Activated CD8-positive, alpha-beta T cell treated with anti-CD3 and anti-CD28 coated beads for 36 hours (primary cell): ENCODE data around the gene ZNF277. TPM values are rescaled to one million over a fixed set of nuclear protein-coding genes. Genes with fewer than 3 reads are reported as not detected.

Source experiments
- ATAC-seq: fragments of 200-7000 bp; cut with Tn5 transposase; one replicate; pipeline ENCODE4 v1.10.0; 2021; ENCODE audit warnings: mild to moderate bottlenecking, moderate library complexity
- CTCF ChIA-PET: fragments of 350-600 bp; sonication (Branson Sonifier 250); formaldehyde crosslinking; loops from one replicate; lab custom pipeline; 2021; ENCODE audit warnings: antibody characterized with exemption; lab: Charles Lee
- POLR2A ChIA-PET: fragments of 350-600 bp; sonication (Branson Sonifier 250); formaldehyde crosslinking; loops from one replicate; lab custom pipeline; 2021; ENCODE audit warnings: antibody characterized with exemption; lab: Charles Lee
- DNase-seq: peaks from one replicate; pipeline ENCODE4 v3.0.0-alpha.2; 2020
- H3K27ac Mint-ChIP-seq: one replicate; pipeline ENCODE4 v1.8.0; 2021; ENCODE audit warnings: mild to moderate bottlenecking, mixed read lengths
- H3K27me3 Mint-ChIP-seq: one replicate; pipeline ENCODE4 v1.8.0; 2021; ENCODE audit warnings: mixed read lengths
- H3K36me3 Mint-ChIP-seq: one replicate; pipeline ENCODE4 v1.8.0; 2021; ENCODE audit warnings: low read depth, mixed read lengths
- H3K4me1 Mint-ChIP-seq: one replicate; pipeline ENCODE4 v1.8.0; 2021; ENCODE audit warnings: low read depth, mixed read lengths
- H3K4me3 Mint-ChIP-seq: one replicate; pipeline ENCODE4 v1.8.0; 2021; ENCODE audit warnings: mild to moderate bottlenecking, moderate library complexity, mixed read lengths
- H3K9me3 Mint-ChIP-seq: one replicate; pipeline ENCODE4 v1.8.0; 2021; ENCODE audit warnings: mixed read lengths
- CTCF ChIP-seq: fragments of 200-600 bp; IDR thresholded peaks from one replicate; pipeline ENCODE4 v1.8.0; 2022; ENCODE audit warnings: antibody characterized with exemption, mild to moderate bottlenecking
- intact Hi-C: fragments of 100-400 bp; cut with micrococcal nuclease; formaldehyde crosslinking; loops from one replicate; pipeline ENCODE4 v1.10.0; 2022
- total RNA-seq, 2 experiments: library from RNA; stranded (reverse); gene quantifications; one replicate each; pipeline ENCODE4 v1.2.3, GENCODE V29; 2021

ZNF277 gene
- total RNA-seq, 2 experiments from 2014 or later, result 21.5 to 25.8 TPM

GRCh38 chr7:112254709-112255387, 48.4 kb downstream of the ZNF277 start:
- CTCF ChIA-PET, result interaction anchor here (1.7 kb wide), 1 partner anchor 11 kb away, joined by 4 read pairs; no protein-coding TSS in a partner anchor

GRCh38 chr7:112255388-112255720, 48.9 kb downstream of the ZNF277 start:
- H3K9me3 Mint-ChIP-seq, result no peaks in the 10 kb centered on the region
- H3K4me3 Mint-ChIP-seq, result no peak overlapping the region
- peaks cover 30% of the 10 kb centered on the region for H3K4me1 Mint-ChIP-seq
- CTCF ChIA-PET, result interaction anchor here (1.7 kb wide), 1 partner anchor 11 kb away, joined by 4 read pairs; no protein-coding TSS in a partner anchor
- no peaks in the 10 kb centered on the region for H3K36me3 Mint-ChIP-seq
- TF ChIP-seq CTCF, result no peak
- intact Hi-C loops, result no loop called here
- DNase-seq (no peak), ATAC-seq (no peak)
- POLR2A ChIA-PET, result no interaction called here
- H3K27ac Mint-ChIP-seq, result no peak overlapping the region
- no peaks in the 10 kb centered on the region for H3K27me3 Mint-ChIP-seq

More at GRCh38 chr7:112254709-112255387, 48.4 kb downstream of the ZNF277 start:
- TF ChIP-seq CTCF, result no peak
- intact Hi-C loops, result no loop called here
- Mint-ChIP-seq H3K27ac (no peak overlapping the region), H3K27me3 (no peaks in the 10 kb centered on the region), H3K4me1 (peaks cover 30% of the 10 kb centered on the region), H3K9me3 (no peaks in the 10 kb centered on the region), H3K4me3 (no peak overlapping the region), H3K36me3 (no peaks in the 10 kb centered on the region)
- ATAC-seq, result no peak
- POLR2A ChIA-PET, result no interaction called here
- no peak for DNase-seq

GRCh38 chr7:112257073-112257472, 50.6 kb downstream of the ZNF277 start:
- DNase-seq (no peak), ATAC-seq (no peak)
- no peaks in the 10 kb centered on the region for H3K36me3 Mint-ChIP-seq
- peaks cover 25% of the 10 kb centered on the region for H3K4me1 Mint-ChIP-seq
- intact Hi-C loops, result no loop called here
- ChIA-PET POLR2A (no interaction called here), CTCF (no interaction called here)
- no peak overlapping the region for H3K4me3 Mint-ChIP-seq
- no peaks in the 10 kb centered on the region for H3K27me3 Mint-ChIP-seq
- TF ChIP-seq CTCF, result no peak
- H3K9me3 Mint-ChIP-seq, result no peaks in the 10 kb centered on the region
- no peak overlapping the region for H3K27ac Mint-ChIP-seq

GRCh38 chr7:112260911-112261310, 54.4 kb downstream of the ZNF277 start:
- peaks cover 29% of the 10 kb centered on the region for H3K4me1 Mint-ChIP-seq
- H3K27ac Mint-ChIP-seq, result no peak overlapping the region
- POLR2A ChIA-PET, result no interaction called here
- no peaks in the 10 kb centered on the region for H3K36me3 Mint-ChIP-seq
- TF ChIP-seq CTCF, result no peak
- no peaks in the 10 kb centered on the region for H3K27me3 Mint-ChIP-seq
- H3K9me3 Mint-ChIP-seq, result no peaks in the 10 kb centered on the region
- ATAC-seq (no peak), DNase-seq (no peak)
- intact Hi-C loops, result no loop called here
- no peak overlapping the region for H3K4me3 Mint-ChIP-seq
- CTCF ChIA-PET, result no interaction called here

GRCh38 chr7:112262036-112262435, 55.5 kb downstream of the ZNF277 start:
- POLR2A ChIA-PET, result no interaction called here
- H3K4me3 Mint-ChIP-seq, result no peak overlapping the region
- intact Hi-C loops, result no loop called here
- no peak overlapping the region for H3K27ac Mint-ChIP-seq
- no peaks in the 10 kb centered on the region for H3K36me3 Mint-ChIP-seq
- no peaks in the 10 kb centered on the region for H3K9me3 Mint-ChIP-seq
- H3K27me3 Mint-ChIP-seq, result no peaks in the 10 kb centered on the region
- H3K4me1 Mint-ChIP-seq, result peaks cover 34% of the 10 kb centered on the region
- ATAC-seq (no peak), DNase-seq (no peak)
- CTCF ChIA-PET, result no interaction called here
- TF ChIP-seq CTCF, result no peak
